Activated T-cell treated with anti-CD3 and anti-CD28 coated beads for 24 hours (primary cell): Measurements from ENCODE around the gene BAIAP3.
"Not testable (repeated sequence)": the region's sequence is repeated elsewhere in the genome, so short reads cannot be mapped to it uniquely, and the experiment has no call there.

Source experiments
- DNase-seq: peaks from one replicate; pipeline ENCODE4 v3.0.0-alpha.2; 2020; ENCODE audit warnings: low read depth

BAIAP3 gene

GRCh38 chr16:1318268-1318545, 15.2 kb upstream of the BAIAP3 start:
- DNase-seq: no peak

GRCh38 chr16:1319041-1319440, 14.4 kb upstream of the BAIAP3 start:
- DNase-seq: no peak

DNA sequence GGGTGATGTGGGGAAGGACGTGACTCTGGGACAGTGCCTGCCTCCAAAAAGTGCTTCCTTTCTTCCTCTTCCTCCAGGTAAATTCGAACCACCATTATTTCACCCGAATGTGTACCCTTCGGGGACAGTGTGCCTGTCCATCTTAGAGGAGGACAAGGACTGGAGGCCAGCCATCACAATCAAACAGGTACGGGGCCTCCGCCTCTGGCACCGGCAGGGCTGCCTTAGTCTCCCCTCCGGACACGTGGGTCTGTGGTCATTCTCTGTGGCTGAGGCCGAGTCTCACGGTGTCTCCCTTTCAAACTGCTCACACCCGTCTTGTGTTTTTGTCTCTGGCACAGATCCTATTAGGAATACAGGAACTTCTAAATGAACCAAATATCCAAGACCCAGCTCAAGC, 13.3 kb upstream of the BAIAP3 start:
- DNase-seq: no peak

DNA sequence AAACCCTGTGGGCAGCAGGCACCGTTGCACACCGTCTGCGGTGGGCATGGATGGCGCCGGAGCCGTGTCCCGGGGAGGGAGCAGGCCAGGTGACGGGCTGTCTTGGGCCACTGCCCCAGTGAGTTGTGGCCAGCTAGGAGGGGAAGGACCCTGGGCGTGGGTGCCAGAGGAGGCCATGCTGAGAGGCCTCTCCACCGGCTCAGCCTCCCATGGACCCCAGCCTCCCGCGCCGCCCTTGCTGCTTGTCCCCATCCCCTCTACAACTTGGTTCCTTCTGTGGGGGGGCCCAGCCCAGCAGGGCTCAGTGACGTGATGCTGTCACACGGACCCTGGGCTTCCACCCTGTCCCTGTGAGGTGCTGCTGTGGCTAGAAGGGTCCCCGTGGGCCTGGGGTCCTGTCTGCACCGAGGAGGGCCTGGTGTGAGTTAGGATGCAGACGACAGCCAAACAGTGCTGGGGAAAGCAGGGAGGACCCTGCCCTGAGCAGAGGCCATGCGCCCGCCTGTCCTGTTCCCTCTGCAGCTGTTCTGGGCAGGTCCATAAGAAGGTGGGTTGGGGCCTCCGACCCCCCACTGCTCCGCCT, 12.7 kb upstream of the BAIAP3 start:
- no peak for DNase-seq

DNA sequence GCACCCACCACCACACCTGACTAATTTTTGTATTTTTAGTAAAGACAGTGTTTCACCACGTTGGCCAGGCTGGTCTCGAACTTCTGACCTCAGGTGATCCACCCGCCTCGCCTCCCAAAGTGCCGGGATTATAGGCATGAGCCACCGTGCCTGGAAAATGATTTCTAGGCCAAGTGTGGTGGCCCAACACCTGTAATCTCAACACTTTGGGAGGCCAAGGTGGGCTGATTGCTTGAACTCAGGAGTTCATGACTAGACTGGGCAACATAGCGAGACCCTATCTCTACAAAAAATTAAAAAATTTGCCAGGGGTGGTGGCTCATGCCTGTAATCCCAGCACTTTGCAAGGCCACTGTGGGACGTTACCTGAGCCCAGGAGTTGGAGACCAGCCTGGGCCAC, 11.0 kb upstream of the BAIAP3 start:
- no peak for DNase-seq

- DNase-seq: no peak
Observed at GRCh38 chr16:1323296-1324239, 9.9 kb upstream of the BAIAP3 start.

GRCh38 chr16:1324286-1324826, 9.1 kb upstream of the BAIAP3 start:
- DNase-seq: no peak

DNA sequence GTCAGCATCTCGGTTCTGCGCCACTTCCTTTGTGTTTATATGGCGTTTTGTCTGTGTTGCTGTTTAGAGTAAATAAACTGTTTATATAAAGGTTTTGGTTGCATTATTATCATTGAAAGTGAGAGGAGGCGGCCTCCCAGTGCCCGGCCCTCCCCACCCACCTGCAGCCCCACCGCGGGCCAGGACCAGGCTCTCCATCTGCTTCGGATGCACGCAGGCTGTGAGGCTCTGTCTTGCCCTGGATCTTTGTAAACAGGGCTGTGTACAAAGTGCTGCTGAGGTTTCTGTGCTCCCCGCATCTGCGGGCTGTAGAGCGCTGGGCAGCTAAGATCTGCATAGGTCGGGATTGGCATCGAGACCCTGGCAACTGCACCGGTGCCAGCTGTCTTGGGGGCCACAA, 8.2 kb upstream of the BAIAP3 start:
- DNase-seq: no peak

GRCh38 chr16:1325673-1326371, 7.6 kb upstream of the BAIAP3 start:
- DNase-seq: no peak

DNA sequence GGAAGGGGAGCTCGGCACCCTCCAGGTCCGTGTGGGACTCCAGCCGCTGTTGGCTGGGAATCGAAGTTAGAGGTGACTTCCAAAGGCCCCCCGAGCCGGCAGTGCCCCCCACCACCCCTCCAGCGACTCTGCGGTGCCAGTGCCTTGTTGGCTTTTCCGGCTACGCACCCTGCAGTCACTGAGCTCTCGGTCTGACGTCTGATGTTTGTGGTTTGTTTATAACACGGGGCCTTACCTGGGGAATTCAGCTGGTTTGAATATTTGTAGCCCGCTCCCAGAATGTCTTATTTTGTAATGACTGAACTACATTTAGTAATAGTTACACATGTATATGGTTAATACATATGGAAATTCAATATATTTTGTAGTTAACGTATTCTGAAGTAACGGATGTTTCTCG, 7.1 kb upstream of the BAIAP3 start:
- no peak for DNase-seq

DNA sequence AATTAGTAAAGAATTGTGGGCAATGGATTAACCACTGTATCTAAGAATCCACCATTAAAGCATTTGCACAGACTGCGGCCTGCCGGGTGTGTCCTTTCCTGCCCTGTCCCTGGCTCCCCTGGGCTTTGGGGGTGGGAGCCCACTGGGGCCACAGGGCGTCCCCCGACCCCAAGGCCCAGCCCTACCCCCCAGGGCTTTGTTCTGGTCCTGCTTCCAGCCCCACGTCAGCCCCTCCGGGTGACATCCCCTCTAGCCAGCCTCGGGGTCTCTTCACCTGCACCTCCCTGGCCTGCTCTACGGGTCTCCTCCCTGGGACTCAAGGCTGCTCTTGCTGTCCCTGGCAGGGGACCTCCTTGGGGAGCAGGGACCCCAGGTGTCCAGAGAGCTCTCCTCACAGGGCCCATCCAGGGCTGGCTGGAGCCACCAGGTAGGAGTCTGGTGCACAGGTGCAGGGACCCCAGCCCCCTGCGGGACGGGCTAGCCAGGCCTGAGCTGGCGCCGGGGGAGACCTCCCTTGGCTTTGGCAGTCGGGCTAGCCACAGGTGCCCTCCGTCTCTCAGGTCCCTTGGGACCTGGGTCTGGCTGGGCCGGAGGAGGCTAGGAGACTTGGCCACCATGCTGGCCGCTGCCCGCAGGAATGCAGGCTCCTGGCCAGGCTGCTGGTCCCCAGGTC, 6.4 kb upstream of the BAIAP3 start:
- DNase-seq: no peak

DNA sequence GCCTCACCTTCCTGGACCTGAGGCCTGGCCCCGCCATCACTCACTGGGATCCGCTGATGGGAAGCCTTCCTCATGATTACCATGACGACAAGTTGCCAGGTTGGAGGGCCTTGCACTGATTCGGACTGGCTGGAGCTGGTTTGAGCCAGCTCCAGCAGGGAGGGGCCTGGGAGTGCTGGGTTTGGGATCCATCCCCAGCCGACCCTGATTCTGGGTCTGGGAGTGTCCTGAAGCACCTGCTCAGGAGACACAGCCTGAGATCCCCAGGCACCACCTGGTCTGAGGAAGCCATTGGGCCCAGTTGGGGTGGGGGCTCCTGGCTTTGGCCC, 5.9 kb upstream of the BAIAP3 start:
- no peak for DNase-seq

DNA sequence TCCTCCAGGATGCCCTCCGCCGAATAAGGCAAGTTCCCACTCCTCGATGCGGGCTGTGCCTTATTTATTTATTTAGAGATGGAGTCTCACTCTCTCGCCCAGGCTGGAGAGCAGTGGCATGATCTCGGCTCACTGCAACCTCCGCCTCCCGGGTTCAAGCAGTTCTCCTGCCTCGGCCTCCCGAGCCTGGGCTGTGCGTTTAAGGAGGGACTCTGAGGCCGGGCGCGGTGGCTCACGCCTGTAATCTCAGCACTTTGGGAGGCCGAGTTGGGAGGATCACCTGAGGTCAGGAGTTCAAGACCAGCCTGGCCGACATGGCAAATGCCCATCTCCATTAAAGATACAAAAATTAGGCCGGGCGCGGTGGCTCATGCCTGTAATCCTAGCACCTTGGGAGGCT, 5.3 kb upstream of the BAIAP3 start:
- DNase-seq: not testable (repeated sequence)

DNA sequence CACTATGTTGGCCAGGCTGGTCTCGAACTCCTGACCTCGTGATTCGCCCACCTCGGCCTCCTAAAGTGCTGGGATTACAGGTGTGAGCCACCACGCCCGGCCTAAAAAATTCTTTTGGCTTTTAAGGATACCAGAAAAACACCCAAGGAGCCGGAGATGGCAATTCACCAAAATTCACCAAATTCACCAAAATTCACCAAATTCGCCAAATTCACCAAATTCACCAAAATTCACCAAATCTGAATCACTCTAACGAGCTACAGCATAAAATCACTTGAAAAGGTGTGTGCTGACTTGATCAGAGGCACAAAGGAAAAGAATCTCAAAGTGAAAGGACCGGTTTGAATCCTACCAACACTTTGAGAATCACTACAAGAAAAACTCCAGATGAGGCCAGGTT, 4.5 kb upstream of the BAIAP3 start:
- DNase-seq: not testable (repeated sequence)

DNA sequence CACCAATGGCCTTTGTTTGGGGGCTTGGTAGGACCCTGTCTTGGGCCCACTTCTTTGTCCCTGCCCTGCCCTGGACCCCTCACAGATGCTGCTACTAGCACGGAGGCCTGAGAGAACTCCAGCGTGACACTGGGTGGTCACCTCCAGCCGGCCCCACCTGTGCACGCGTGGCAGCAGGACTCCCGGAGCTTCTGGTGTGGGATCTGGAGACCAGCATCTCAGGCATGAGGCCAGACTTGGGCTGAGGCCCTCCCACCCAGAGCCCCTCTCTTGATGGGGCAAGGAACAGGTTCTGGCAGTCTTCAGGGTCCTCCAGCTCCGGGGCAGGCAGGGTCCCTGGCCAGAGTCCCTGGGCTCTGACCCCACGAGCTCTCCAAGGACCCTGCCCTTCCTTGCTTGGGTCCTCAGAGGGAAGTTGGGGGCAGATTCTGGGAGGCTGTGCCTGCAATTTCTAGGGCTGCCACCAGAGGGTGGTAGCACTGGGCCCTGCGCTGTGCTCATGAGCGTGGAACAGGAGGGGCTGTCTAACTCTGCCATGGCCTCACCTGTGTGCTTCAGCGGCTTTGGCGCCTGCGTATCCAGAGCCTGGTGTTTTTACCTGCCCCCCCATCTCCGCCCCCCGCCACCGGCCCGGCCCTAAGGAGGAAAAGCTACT, 3.1 kb upstream of the BAIAP3 start:
- no peak for DNase-seq

- DNase-seq: no peak
Observed at GRCh38 chr16:1330931-1331711, 2.3 kb upstream of the BAIAP3 start.

DNA sequence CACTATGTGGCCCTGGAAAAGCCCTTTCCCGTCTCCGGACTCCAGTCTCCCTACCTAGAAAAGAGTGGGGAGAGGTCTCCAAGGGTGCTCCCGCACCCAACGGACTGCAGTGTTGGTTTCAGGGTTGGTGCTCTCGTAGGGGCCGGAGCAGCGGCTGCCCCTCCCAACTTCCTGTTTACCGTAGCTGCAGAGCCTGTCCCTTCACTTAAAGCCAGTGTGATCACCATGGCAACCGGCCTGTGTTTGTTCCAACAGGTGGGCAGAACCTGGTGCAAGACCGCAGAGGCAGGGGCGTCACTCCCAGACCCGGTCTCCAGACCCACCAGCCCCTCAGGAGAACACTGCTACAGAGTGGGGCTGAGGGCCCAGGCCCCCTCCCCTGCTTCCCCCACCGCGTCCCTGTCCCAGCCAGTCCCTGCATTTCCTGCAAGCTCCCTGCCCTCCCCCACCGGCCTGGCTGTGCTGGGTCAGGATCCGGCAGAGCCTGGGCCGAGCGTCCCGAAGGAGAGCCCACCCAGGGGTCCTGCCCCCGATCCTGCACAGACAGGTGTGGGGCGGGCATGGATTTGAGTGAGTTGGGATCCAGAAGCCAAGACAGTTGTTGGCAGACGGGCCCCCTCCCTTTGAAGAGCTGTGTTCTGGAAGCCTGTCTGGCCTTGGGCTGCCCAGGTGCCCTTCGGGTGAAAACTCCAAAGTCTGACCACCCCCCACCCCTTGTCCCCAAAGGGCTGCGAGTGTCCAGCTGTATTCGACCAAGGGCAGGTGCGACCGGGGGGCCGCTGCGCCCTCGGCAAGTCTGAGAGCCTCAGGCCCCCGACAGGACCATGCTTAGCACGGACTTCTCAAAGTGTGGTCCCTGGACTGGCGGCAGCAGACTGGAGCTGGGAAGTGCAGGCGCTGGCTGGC, 1.5 kb upstream of the BAIAP3 start:
- DNase-seq: no peak

- DNase-seq: no peak
Observed at GRCh38 chr16:1332618-1333148, 762 bp upstream of the BAIAP3 start.

- DNase-seq: no peak
Observed at GRCh38 chr16:1333854-1334700, 632 bp downstream of the BAIAP3 start.
